HepG2 (cell line): ENCODE measurements around the gene NYAP1. TPM values are rescaled to one million over a fixed set of nuclear protein-coding genes. Genes with fewer than 3 reads are reported as not detected.

Experiments used
- ARID4A ChIP-seq: sonication (generic); formaldehyde crosslinking; IDR thresholded peaks from 2 replicates; pipeline ENCODE4 v1.5.0; 2020; ENCODE audit warnings: mild to moderate bottlenecking, missing genetic modification reagents, borderline replicate concordance
- BCLAF1 ChIP-seq: fragments of 450-650 bp; IDR thresholded peaks from 2 replicates; pipeline ENCODE4 v1.6.1; 2017; ENCODE audit warnings: mild to moderate bottlenecking
- CBX5 ChIP-seq: sonication (generic); formaldehyde crosslinking; IDR thresholded peaks from 2 replicates; pipeline ENCODE4 v1.4.0; 2020; ENCODE audit warnings: missing genetic modification reagents, borderline replicate concordance
- ELF1 ChIP-seq: sonication (generic); formaldehyde crosslinking; IDR thresholded peaks from 2 replicates; pipeline ENCODE4 v1.4.0; 2020; ENCODE audit warnings: missing genetic modification reagents
- ELF3 ChIP-seq: IDR thresholded peaks from 2 replicates; pipeline ENCODE4 v1.6.1; 2016; ENCODE audit warnings: missing genetic modification reagents, missing compliant biosample characterization
- GMEB2 ChIP-seq: IDR thresholded peaks from 2 replicates; pipeline ENCODE4 v1.6.1; 2016; ENCODE audit warnings: missing biosample characterization, missing genetic modification reagents, low read depth
- JUNB ChIP-seq: sonication (generic); formaldehyde crosslinking; IDR thresholded peaks from 2 replicates; pipeline ENCODE4 v1.8.0; 2022; ENCODE audit warnings: missing genetic modification reagents, mild to moderate bottlenecking, borderline replicate concordance
- KLF13 ChIP-seq: sonication (generic); formaldehyde crosslinking; IDR thresholded peaks from 2 replicates; pipeline ENCODE4 v1.4.0; 2020; ENCODE audit warnings: mild to moderate bottlenecking, missing genetic modification reagents
- NR0B2 ChIP-seq: sonication (generic); formaldehyde crosslinking; IDR thresholded peaks from 2 replicates; pipeline ENCODE4 v1.4.0; 2020; ENCODE audit warnings: mild to moderate bottlenecking, missing genetic modification reagents
- PHF20 ChIP-seq: sonication (generic); formaldehyde crosslinking; IDR thresholded peaks from 2 replicates; pipeline ENCODE4 v1.5.0; 2020; ENCODE audit warnings: mild to moderate bottlenecking, missing genetic modification reagents
- PHF8 ChIP-seq: sonication (generic); formaldehyde crosslinking; IDR thresholded peaks from 2 replicates; pipeline ENCODE4 v1.5.0; 2020; ENCODE audit warnings: missing genetic modification reagents
- ZNF18 ChIP-seq: sonication (generic); formaldehyde crosslinking; IDR thresholded peaks from 2 replicates; pipeline ENCODE4 v1.8.0; 2022; ENCODE audit warnings: mild to moderate bottlenecking, missing genetic modification reagents; ENCODE audit not compliant: insufficient replicate concordance
- ZNF383 ChIP-seq: sonication (generic); formaldehyde crosslinking; IDR thresholded peaks from 2 replicates; pipeline ENCODE4 v1.4.0; 2020; ENCODE audit warnings: missing genetic modification reagents, mild to moderate bottlenecking, borderline replicate concordance
- ZNF615 ChIP-seq: sonication (generic); formaldehyde crosslinking; IDR thresholded peaks from 2 replicates; pipeline ENCODE4 v1.5.0; 2020; ENCODE audit warnings: mild to moderate bottlenecking, missing genetic modification reagents, borderline replicate concordance
- polyA plus RNA-seq, 8 experiments: library from polyadenylated mRNA; depleted of rRNA in 3 of 8; stranded (reverse) in 7 of 8; unstranded in 1 of 8; fragments of >200 nt; fragmentation: Illumina TruSeq in 4 of 8; extraction: Trizol in 4 of 8; gene quantifications; 2 replicates each; pipeline versions ENCODE4 v1.2.1 to v1.2.3, GENCODE V29; 2011 to 2016; ENCODE audit warnings: low read depth in 4 of 8, missing spikeins in 1 of 8, mixed read lengths in 1 of 8; ENCODE audit not compliant: insufficient read depth in 1 of 8
- total RNA-seq, 5 experiments: library from RNA; depleted of rRNA; stranded (reverse); fragments of >200 nt; fragmentation: Illumina TruSeq; extraction: Trizol; gene quantifications; 2 replicates each; pipeline ENCODE4 v1.2.3, GENCODE V29; 2016; ENCODE audit warnings: low read depth in 1 of 5

The NYAP1 gene
- total and polyA plus RNA-seq, 2 of the 13 experiments (the other 11 are each of a cell fraction or from before 2014, with no cell fraction given), result 0.15 to 0.46 TPM

GRCh38 chr7:100538654-100539435 lies 55.1 kb downstream of the NYAP1 start, which contains the start of gene AGFG2 (continued):
- no peak for TF ChIP-seq PHF8
- TF ChIP-seq ARID4A, result peak; percentile 96
- peak; percentile 26; the same call in 1 of the 2 replicates for TF ChIP-seq CBX5
- TF ChIP-seq ZNF383 (CRISPR knock-in tag), result no peak
- peak; percentile 25; the same call in 1 of the 2 replicates for TF ChIP-seq ZNF615 (CRISPR knock-in tag)
- no peak for TF ChIP-seq BCLAF1
- peak; percentile 83; the same call in 1 of the 2 replicates for TF ChIP-seq NR0B2 (CRISPR knock-in tag)
- TF ChIP-seq PHF20, result no peak
- 0 out of 2 replicates have a peak, but pooled peaks have one; percentile 62 for TF ChIP-seq KLF13 (CRISPR knock-in tag)
- peak; percentile 80 for TF ChIP-seq GMEB2
- peak; percentile 8; the same call in 1 of the 2 replicates for TF ChIP-seq ELF3 (CRISPR knock-in tag)
- no peak for TF ChIP-seq ELF1 (CRISPR knock-in tag)
- no peak for TF ChIP-seq JUNB
- TF ChIP-seq ZNF18 (CRISPR knock-in tag), result peak; percentile 79
